B cell (primary cell): Measurements from ENCODE around the gene LUM. TPM values are rescaled to one million over a fixed set of nuclear protein-coding genes. Genes with fewer than 3 reads are reported as not detected.

Experiments used
- ATAC-seq: fragments of 200-7000 bp; cut with Tn5 transposase; one replicate; pipeline ENCODE4 v1.10.0; 2021; ENCODE audit warnings: low read depth, mild to moderate bottlenecking, moderate number of reproducible peaks, moderate library complexity
- CTCF ChIA-PET: fragments of 350-600 bp; sonication (Branson Sonifier 250); formaldehyde crosslinking; loops from one replicate; lab custom pipeline; 2021; ENCODE audit warnings: antibody characterized with exemption, inconsistent platforms; lab: Charles Lee
- POLR2A ChIA-PET: fragments of 350-600 bp; sonication (Branson Sonifier 250); formaldehyde crosslinking; loops from one replicate; lab custom pipeline; 2021; ENCODE audit warnings: antibody characterized with exemption; lab: Charles Lee
- DNase-seq: peaks from one replicate; pipeline ENCODE4 v3.0.0; 2013
- H2AFZ ChIP-seq: 2 replicates; pipeline ENCODE4 v1.6.1; 2012; ENCODE audit warnings: mild to moderate bottlenecking, low read depth, low read length; ENCODE audit not compliant: insufficient read depth, poor library complexity, severe bottlenecking
- H3K27ac ChIP-seq, 2 donors: 1 replicate in 1 of 2; 2 replicates in 1 of 2; pipeline ENCODE4 v1.5.1; 2012 to 2013; ENCODE audit warnings: low read length in 2 of 2, mild to moderate bottlenecking in 2 of 2, moderate library complexity in 1 of 2
- H3K27me3 ChIP-seq, 4 experiments: fragments of 200-600 bp in 1 of 4; sonication (generic) in 1 of 4; replicated peaks in 1 of 4; 1 replicate in 2 of 4; 2 replicates in 2 of 4; pipeline versions ENCODE4 v1.6.1 to v1.7.0; 2013 to 2016; ENCODE audit warnings: low read length in 3 of 4, mild to moderate bottlenecking in 2 of 4, mixed read lengths in 1 of 4, moderate library complexity in 1 of 4; ENCODE audit not compliant: insufficient read depth in 4 of 4, control insufficient read depth in 3 of 4; ENCODE audit errors: control extremely low read depth in 1 of 4
- H3K36me3 ChIP-seq, 2 experiments: replicated peaks in 1 of 2; 1 replicate in 1 of 2; 2 replicates in 1 of 2; pipeline versions ENCODE4 v1.6.1 to v1.7.1; 2013; ENCODE audit warnings: low read length in 1 of 2; ENCODE audit not compliant: insufficient read depth in 2 of 2, control insufficient read depth in 1 of 2; ENCODE audit errors: control extremely low read depth in 1 of 2, extremely low read depth in 1 of 2
- H3K4me1 ChIP-seq, 2 donors: fragments of 200-600 bp in 1 of 2; sonication (generic) in 1 of 2; 1 replicate in 1 of 2; 2 replicates in 1 of 2; pipeline versions ENCODE4 v1.5.1 to v1.6.1; 2013 to 2017; ENCODE audit warnings: low read length in 2 of 2; ENCODE audit not compliant: control insufficient read depth in 2 of 2, insufficient read depth in 2 of 2
- H3K4me2 ChIP-seq: replicated peaks from 2 replicates; pipeline ENCODE3; 2012; ENCODE audit warnings: mild to moderate bottlenecking, low read depth, low read length; ENCODE audit not compliant: poor library complexity, severe bottlenecking
- H3K4me3 ChIP-seq, 5 experiments: fragments of 200-600 bp in 1 of 5; sonication (generic) in 1 of 5; 1 replicate in 3 of 5; 2 replicates in 2 of 5; pipeline versions ENCODE4 v1.5.1 to v1.7.0; 2011 to 2016; ENCODE audit warnings: low read length in 4 of 5, mild to moderate bottlenecking in 4 of 5, low read depth in 2 of 5, control low read depth in 1 of 5, moderate library complexity in 1 of 5; ENCODE audit not compliant: insufficient read depth in 1 of 5; ENCODE audit errors: control extremely low read depth in 1 of 5, extremely low read depth in 1 of 5
- H3K79me2 ChIP-seq: fragments of 200-600 bp; sonication (generic); one replicate; pipeline ENCODE4 v1.6.0; 2016; ENCODE audit warnings: low read length; ENCODE audit not compliant: control insufficient read depth, insufficient read depth
- H3K9ac ChIP-seq: fragments of 200-600 bp; sonication (generic); 2 replicates; pipeline ENCODE4 v1.6.1; 2017; ENCODE audit warnings: mild to moderate bottlenecking, low read length, moderate library complexity
- H3K9me3 ChIP-seq, 3 donors: one replicate each; pipeline versions ENCODE4 v1.6.1 to v1.7.1; 2013; ENCODE audit warnings: low read length in 2 of 3; ENCODE audit not compliant: control insufficient read depth in 2 of 3, insufficient read depth in 1 of 3; ENCODE audit errors: control extremely low read depth in 1 of 3
- H4K20me1 ChIP-seq: 2 replicates; pipeline ENCODE4 v1.6.0; 2012; ENCODE audit warnings: mild to moderate bottlenecking, low read length; ENCODE audit not compliant: insufficient read depth, control insufficient read depth, poor library complexity, severe bottlenecking
- H3K27ac Mint-ChIP-seq: one replicate; pipeline ENCODE4 v1.8.0; 2021; ENCODE audit warnings: mixed read lengths
- H3K27me3 Mint-ChIP-seq: one replicate; pipeline ENCODE4 v1.8.0; 2021; ENCODE audit warnings: mixed read lengths
- H3K4me1 Mint-ChIP-seq: one replicate; pipeline ENCODE4 v1.8.0; 2021; ENCODE audit warnings: mixed read lengths
- H3K4me3 Mint-ChIP-seq: one replicate; pipeline ENCODE4 v1.8.0; 2021; ENCODE audit warnings: mixed read lengths
- H3K9me3 Mint-ChIP-seq: one replicate; pipeline ENCODE4 v1.8.0; 2022; ENCODE audit warnings: mixed read lengths; ENCODE audit not compliant: insufficient read depth
- CTCF ChIP-seq: fragments of 200-600 bp; IDR thresholded peaks from one replicate; pipeline ENCODE4 v1.8.0; 2022; ENCODE audit warnings: antibody characterized with exemption, mild to moderate bottlenecking
- EZH2 ChIP-seq: IDR thresholded peaks from 2 replicates; pipeline ENCODE4 v1.6.1; 2012; ENCODE audit warnings: borderline replicate concordance, low read depth, mild to moderate bottlenecking, moderate library complexity, low read length; ENCODE audit not compliant: insufficient read depth, poor library complexity, severe bottlenecking
- WGBS: methylation state at CpG from one replicate; pipeline ENCODE4 v1.1.5; 2013; ENCODE audit warnings: missing lambda C conversion rate; ENCODE audit not compliant: insufficient coverage; 5-methylcytosine and 5-hydroxymethylcytosine counted together
- intact Hi-C: fragments of 100-400 bp; cut with micrococcal nuclease; formaldehyde crosslinking; loops from one replicate; pipeline ENCODE4 v1.10.0; 2022
- polyA plus RNA-seq: library from polyadenylated mRNA; depleted of rRNA; stranded (reverse); fragments of >200 nt; gene quantifications from 2 replicates; pipeline ENCODE4 v1.2.3, GENCODE V29; 2012
- total RNA-seq, 2 donors: library from RNA; stranded (reverse); fragments of 120-200 nt in 1 of 2; gene quantifications; 1 replicate in 1 of 2; 2 replicates in 1 of 2; pipeline versions ENCODE4 v1.2.3 to v1.2.4, GENCODE V29; 2013 to 2022

The LUM gene
- total and polyA plus RNA-seq, 2 donors (not counting 1 experiment from before 2014, with no cell fraction given): not detected

- H3K4me1 ChIP-seq: no peaks in the 10 kb centered on the region
- ChIA-PET CTCF (no interaction called here), POLR2A (no interaction called here)
- no CpG with 5 or more reads among the region's 2 CpGs for WGBS
- TF ChIP-seq EZH2 (no peak), CTCF (no peak)
- H2AFZ ChIP-seq: no peak overlapping the region
- no peaks in the 10 kb centered on the region for H3K36me3 ChIP-seq
- no peaks in the 10 kb centered on the region for H3K79me2 ChIP-seq
- H3K4me1 Mint-ChIP-seq: no peaks in the 10 kb centered on the region
- intact Hi-C loops: no loop called here
- H3K4me3 ChIP-seq: no peak overlapping the region
- DNase-seq (no peak), ATAC-seq (no peak)
- no peak overlapping the region for H3K27ac ChIP-seq
- no peaks in the 10 kb centered on the region for H3K9me3 ChIP-seq
- H3K9me3 Mint-ChIP-seq: no peaks in the 10 kb centered on the region
- H3K27me3 Mint-ChIP-seq: no peaks in the 10 kb centered on the region
- no peak overlapping the region for H3K9ac ChIP-seq
- H3K4me2 ChIP-seq: no peak overlapping the region
- H3K4me3 Mint-ChIP-seq: no peak overlapping the region
- no peak overlapping the region for H3K27ac Mint-ChIP-seq
- no peaks in the 10 kb centered on the region for H3K27me3 ChIP-seq
- H4K20me1 ChIP-seq: no peaks in the 10 kb centered on the region
Measured at GRCh38 chr12:91144053-91144452, 32.8 kb upstream of the LUM start.

- Histone ChIP-seq H3K4me3 (no peak overlapping the region), H3K27ac (no peak overlapping the region), H3K27me3 (no peaks in the 10 kb centered on the region), H3K4me1 (no peaks in the 10 kb centered on the region), H3K79me2 (no peaks in the 10 kb centered on the region), H3K9ac (no peak overlapping the region), H3K36me3 (no peaks in the 10 kb centered on the region), H2AFZ (no peak overlapping the region), H4K20me1 (no peaks in the 10 kb centered on the region), H3K9me3 (no peaks in the 10 kb centered on the region), H3K4me2 (no peak overlapping the region)
- H3K27me3 Mint-ChIP-seq: no peaks in the 10 kb centered on the region
- no peak for TF ChIP-seq EZH2
- no peak for TF ChIP-seq CTCF
- H3K9me3 Mint-ChIP-seq: no peaks in the 10 kb centered on the region
- H3K4me1 Mint-ChIP-seq: no peaks in the 10 kb centered on the region
- intact Hi-C loops: no loop called here
- DNase-seq (no peak), ATAC-seq (no peak)
- WGBS: 90% methylated on average over 3 of the region's 3 CpGs
- ChIA-PET POLR2A (no interaction called here), CTCF (no interaction called here)
- no peak overlapping the region for H3K4me3 Mint-ChIP-seq
- no peak overlapping the region for H3K27ac Mint-ChIP-seq
Measured at GRCh38 chr12:91143206-91143605, 31.9 kb upstream of the LUM start.
